Anterior cingulate cortex (tissue), 58 donors: Measurements from ENCODE around the gene SPNS3.

Source experiments
- DNase-seq, 58 donors: peaks; one replicate each; lab custom pipeline; 2025; lab: John Stamatoyannopoulos, UW

SPNS3 gene

GRCh38 chr17:4505187-4505586, 71.4 kb downstream of the SPNS3 start:
- DNase-seq = no peak

GRCh38 chr17:4506175-4506813, 72.6 kb downstream of the SPNS3 start:
- DNase-seq = no peak

- DNase-seq = peak in 11 of 58 donors; percentile 8 to 49 (median 31)
Observed at GRCh38 chr17:4506892-4507291, 73.2 kb downstream of the SPNS3 start.

- DNase-seq = no peak
Observed at GRCh38 chr17:4507361-4508111, 73.8 kb downstream of the SPNS3 start.

- DNase-seq = no peak
Observed at GRCh38 chr17:4508207-4508606, 74.5 kb downstream of the SPNS3 start.

GRCh38 chr17:4509401-4509800, 75.7 kb downstream of the SPNS3 start:
- peak in 1 of 58 donors; percentile 20 for DNase-seq

GRCh38 chr17:4509923-4510617, 76.3 kb downstream of the SPNS3 start:
- DNase-seq = peak in 4 of 58 donors; percentile 18 to 42 (median 26)

GRCh38 chr17:4510618-4510941, 76.8 kb downstream of the SPNS3 start:
- peak in 6 of 58 donors; percentile 22 to 60 (median 42) for DNase-seq

- peak in 1 of 58 donors; percentile 4 for DNase-seq
Observed at GRCh38 chr17:4511199-4511932, 77.6 kb downstream of the SPNS3 start.

GRCh38 chr17:4512156-4513112, 78.7 kb downstream of the SPNS3 start:
- DNase-seq = no peak

GRCh38 chr17:4513113-4514032, 79.6 kb downstream of the SPNS3 start:
- no peak for DNase-seq

GRCh38 chr17:4514206-4514605, 80.5 kb downstream of the SPNS3 start:
- DNase-seq = no peak

- no peak for DNase-seq
Observed at GRCh38 chr17:4514779-4515178, 81.0 kb downstream of the SPNS3 start.

- no peak for DNase-seq
Observed at GRCh38 chr17:4515501-4515900, 81.8 kb downstream of the SPNS3 start.

- no peak for DNase-seq
Observed at GRCh38 chr17:4516735-4517134, 83.0 kb downstream of the SPNS3 start.

GRCh38 chr17:4518901-4519300, 85.2 kb downstream of the SPNS3 start:
- DNase-seq = peak in 5 of 58 donors; percentile 20 to 56 (median 30)

GRCh38 chr17:4519361-4519788, 85.6 kb downstream of the SPNS3 start:
- peak in 29 of 58 donors; percentile 17 to 74 (median 48) for DNase-seq
